Measurements from ENCODE around the gene LRWD1. TPM values are rescaled to one million over a fixed set of nuclear protein-coding genes. Genes with fewer than 3 reads are reported as not detected.
"Not testable (repeated sequence)": the region's sequence is repeated elsewhere in the genome, so short reads cannot be mapped to it uniquely, and the experiment has no call there.

The LRWD1 gene
- total and polyA plus RNA-seq, 9 of the 15 experiments (the other 6 are each of a cell fraction or from before 2014, with no cell fraction given), result 0.61 to 66.0 (median 33.2) TPM

GRCh38 chr7:102496861-102497260, 32.1 kb downstream of the LRWD1 start:
- H3K4me2 ChIP-seq (ENCODE audit: insufficient read depth, low read length); H4K20me1 ChIP-seq (replicated peaks; ENCODE audit: control insufficient read depth, insufficient read depth, low read length); intact Hi-C loops (cut with micrococcal nuclease); H3K9ac ChIP-seq (ENCODE audit: insufficient read depth in 1 of 2, low read depth in 2 of 2, low read length in 2 of 2); H3K27me3 ChIP-seq (ENCODE audit: control insufficient read depth in 2 of 2, insufficient read depth in 2 of 2, low read length in 2 of 2); H2AFZ ChIP-seq (ENCODE audit: low read depth, low read length); H3K9me3 ChIP-seq (replicated peaks; ENCODE audit: control insufficient read depth, insufficient read depth, low read depth, low read length); DNase-seq (ENCODE audit: extremely low read depth in 1 of 4, low spot score in 3 of 4); CTCF ChIA-PET (ENCODE audit: low intra/inter-chr PET ratio); H3K27ac ChIP-seq (ENCODE audit: extremely low read depth, low read depth, low read length); ATAC-seq; H3K9me1 ChIP-seq (ENCODE audit: control insufficient read depth, insufficient read depth, low read length); H3K36me3 ChIP-seq (ENCODE audit: control insufficient read depth, insufficient read depth, low read length); H3K79me2 ChIP-seq (ENCODE audit: control insufficient read depth, insufficient read depth, low read length); H3K4me3 ChIP-seq; BruUV-seq (replicated peaks); H3K4me1 ChIP-seq (replicated peaks in 1 of 2; ENCODE audit: control insufficient read depth in 2 of 2, insufficient read depth in 2 of 2, low read length in 2 of 2); POLR2A ChIA-PET; FAIRE-seq: not testable (repeated sequence)
- 41% methylated on average over 3 of the region's 10 CpGs for WGBS (ENCODE audit: insufficient coverage, low coverage, missing lambda C conversion rate)
- in situ Hi-C loops (cut with MboI), result loop anchor here (25.0 kb wide), 1 partner anchor 565 kb away; the partner anchor contains the start of gene FBXL13

GRCh38 chr7:102497308-102497707, 32.5 kb downstream of the LRWD1 start:
- DNase-seq (ENCODE audit: extremely low read depth in 1 of 4, low spot score in 3 of 4); CTCF ChIA-PET (ENCODE audit: low intra/inter-chr PET ratio); intact Hi-C loops (cut with micrococcal nuclease); H3K9ac ChIP-seq (ENCODE audit: insufficient read depth in 1 of 2, low read depth in 2 of 2, low read length in 2 of 2); BruUV-seq (replicated peaks); H4K20me1 ChIP-seq (replicated peaks; ENCODE audit: control insufficient read depth, insufficient read depth, low read length); H2AFZ ChIP-seq (ENCODE audit: low read depth, low read length); H3K4me1 ChIP-seq (replicated peaks in 1 of 2; ENCODE audit: control insufficient read depth in 2 of 2, insufficient read depth in 2 of 2, low read length in 2 of 2); H3K27me3 ChIP-seq (ENCODE audit: control insufficient read depth in 2 of 2, insufficient read depth in 2 of 2, low read length in 2 of 2); H3K9me1 ChIP-seq (ENCODE audit: control insufficient read depth, insufficient read depth, low read length); POLR2A ChIA-PET; H3K9me3 ChIP-seq (replicated peaks; ENCODE audit: control insufficient read depth, insufficient read depth, low read depth, low read length); H3K4me3 ChIP-seq; H3K27ac ChIP-seq (ENCODE audit: extremely low read depth, low read depth, low read length); H3K36me3 ChIP-seq (ENCODE audit: control insufficient read depth, insufficient read depth, low read length); ATAC-seq; H3K4me2 ChIP-seq (ENCODE audit: insufficient read depth, low read length); H3K79me2 ChIP-seq (ENCODE audit: control insufficient read depth, insufficient read depth, low read length); FAIRE-seq: not testable (repeated sequence)
- in situ Hi-C loops (cut with MboI), result loop anchor here (25.0 kb wide), 1 partner anchor 565 kb away; the partner anchor contains the start of gene FBXL13
- 63% methylated on average over 1 of the region's 5 CpGs for WGBS (ENCODE audit: insufficient coverage, low coverage, missing lambda C conversion rate)

- WGBS (ENCODE audit: insufficient coverage, low coverage, missing lambda C conversion rate), result 59% methylated on average over 8 of the region's 16 CpGs
- H3K27me3 ChIP-seq (ENCODE audit: control insufficient read depth in 2 of 2, insufficient read depth in 2 of 2, low read length in 2 of 2); CTCF ChIA-PET (ENCODE audit: low intra/inter-chr PET ratio); H3K4me1 ChIP-seq (replicated peaks in 1 of 2; ENCODE audit: control insufficient read depth in 2 of 2, insufficient read depth in 2 of 2, low read length in 2 of 2); POLR2A ChIA-PET; intact Hi-C loops (cut with micrococcal nuclease); FAIRE-seq; H3K4me3 ChIP-seq; H3K9me3 ChIP-seq (replicated peaks; ENCODE audit: control insufficient read depth, insufficient read depth, low read depth, low read length); H3K9me1 ChIP-seq (ENCODE audit: control insufficient read depth, insufficient read depth, low read length); H3K27ac ChIP-seq (ENCODE audit: extremely low read depth, low read depth, low read length); H3K36me3 ChIP-seq (ENCODE audit: control insufficient read depth, insufficient read depth, low read length); DNase-seq (ENCODE audit: extremely low read depth in 1 of 4, low spot score in 3 of 4); H4K20me1 ChIP-seq (replicated peaks; ENCODE audit: control insufficient read depth, insufficient read depth, low read length); BruUV-seq (replicated peaks); H3K4me2 ChIP-seq (ENCODE audit: insufficient read depth, low read length); H2AFZ ChIP-seq (ENCODE audit: low read depth, low read length); H3K79me2 ChIP-seq (ENCODE audit: control insufficient read depth, insufficient read depth, low read length); H3K9ac ChIP-seq (ENCODE audit: insufficient read depth in 1 of 2, low read depth in 2 of 2, low read length in 2 of 2); ATAC-seq: not testable (repeated sequence)
- in situ Hi-C loops (cut with MboI), result loop anchor here (25.0 kb wide), 1 partner anchor 564 kb away; the partner anchor contains the start of gene FBXL13
Observed at GRCh38 chr7:102498321-102498720, 33.5 kb downstream of the LRWD1 start.

- intact Hi-C loops (cut with micrococcal nuclease); H3K36me3 ChIP-seq (ENCODE audit: control insufficient read depth, insufficient read depth, low read length); H2AFZ ChIP-seq (ENCODE audit: low read depth, low read length); H3K9me3 ChIP-seq (replicated peaks; ENCODE audit: control insufficient read depth, insufficient read depth, low read depth, low read length); FAIRE-seq; H3K79me2 ChIP-seq (ENCODE audit: control insufficient read depth, insufficient read depth, low read length); BruUV-seq (replicated peaks); H3K4me3 ChIP-seq; H4K20me1 ChIP-seq (replicated peaks; ENCODE audit: control insufficient read depth, insufficient read depth, low read length); H3K9me1 ChIP-seq (ENCODE audit: control insufficient read depth, insufficient read depth, low read length); H3K9ac ChIP-seq (ENCODE audit: insufficient read depth in 1 of 2, low read depth in 2 of 2, low read length in 2 of 2); H3K27ac ChIP-seq (ENCODE audit: extremely low read depth, low read depth, low read length); CTCF ChIA-PET (ENCODE audit: low intra/inter-chr PET ratio); H3K27me3 ChIP-seq (ENCODE audit: control insufficient read depth in 2 of 2, insufficient read depth in 2 of 2, low read length in 2 of 2); H3K4me1 ChIP-seq (replicated peaks in 1 of 2; ENCODE audit: control insufficient read depth in 2 of 2, insufficient read depth in 2 of 2, low read length in 2 of 2); ATAC-seq; in situ Hi-C loops (cut with MboI); DNase-seq (ENCODE audit: extremely low read depth in 1 of 4, low spot score in 3 of 4); POLR2A ChIA-PET; H3K4me2 ChIP-seq (ENCODE audit: insufficient read depth, low read length): not testable (repeated sequence)
- no CpG with 5 or more reads among the region's 12 CpGs for WGBS (ENCODE audit: insufficient coverage, low coverage, missing lambda C conversion rate)
Observed at GRCh38 chr7:102503141-102503540, 38.4 kb downstream of the LRWD1 start.

Measured in K562 (cell line).